Endothelial cell of umbilical vein (primary cell): ENCODE results near the gene NRDE2. TPM values are rescaled to one million over a fixed set of nuclear protein-coding genes. Genes with fewer than 3 reads are reported as not detected.

ENCODE experiments used
- BruUV-seq: library from RNA; stranded (reverse); fragments of 400-500 nt; replicated peaks from 2 replicates; lab custom pipeline; 2021; lab: Mats Ljungman, UMichigan
- CTCF ChIA-PET: fragments of 300-600, 350-600 bp; sonication (Branson Sonifier 250); formaldehyde crosslinking; loops from one replicate; lab custom pipeline; 2021; ENCODE audit warnings: antibody characterized with exemption, inconsistent platforms; lab: Charles Lee
- POLR2A ChIA-PET: fragments of 300-600, 350-600 bp; sonication (Branson Sonifier 250); formaldehyde crosslinking; loops from one replicate; lab custom pipeline; 2021; ENCODE audit warnings: antibody characterized with exemption, inconsistent platforms; lab: Charles Lee
- DNase-seq: peaks from one replicate; pipeline ENCODE4 v3.0.0-alpha.2; 2011; ENCODE audit warnings: low read depth, low spot score
- FAIRE-seq: peaks from 2 replicates; lab custom pipeline; 2011; peaks lifted over from hg19 to GRCh38; lab: Jason Lieb, UNC
- H2AFZ ChIP-seq: 2 replicates; pipeline ENCODE4 v1.6.0; 2012; ENCODE audit warnings: low read depth, low read length, control low read depth, inconsistent platforms
- H3K27ac ChIP-seq: 2 replicates; pipeline ENCODE4 v1.5.1; 2011; ENCODE audit warnings: low read depth, mild to moderate bottlenecking, control low read depth, low read length, moderate library complexity; ENCODE audit not compliant: insufficient read depth
- H3K27me3 ChIP-seq, 2 experiments: 2 replicates each; pipeline versions ENCODE4 v1.6.0 to v1.6.1; 2011; ENCODE audit warnings: low read length in 2 of 2, mixed read lengths in 1 of 2; ENCODE audit not compliant: control insufficient read depth in 2 of 2, insufficient read depth in 2 of 2
- H3K36me3 ChIP-seq, 2 experiments: 2 replicates in 1 of 2; 3 replicates in 1 of 2; pipeline ENCODE4 v1.5.1; 2011; ENCODE audit warnings: low read length in 2 of 2, mild to moderate bottlenecking in 1 of 2, moderate library complexity in 1 of 2; ENCODE audit not compliant: control insufficient read depth in 2 of 2, insufficient read depth in 2 of 2; ENCODE audit errors: extremely low read depth in 1 of 2
- H3K4me1 ChIP-seq: 3 replicates; pipeline ENCODE4 v1.5.1; 2011; ENCODE audit warnings: mild to moderate bottlenecking, low read length; ENCODE audit not compliant: control insufficient read depth, insufficient read depth; ENCODE audit errors: extremely low read depth
- H3K4me2 ChIP-seq: 2 replicates; pipeline ENCODE4 v1.6.1; 2011; ENCODE audit warnings: low read length, control low read depth, mixed read lengths; ENCODE audit not compliant: insufficient read depth
- H3K4me3 ChIP-seq, 3 experiments: fragments of 200-600 bp in 1 of 3; sonication (generic), shearing (Covaris generic) in 1 of 3; replicated peaks in 1 of 3; 2 replicates each; pipeline ENCODE4 v1.5.1; 2011 to 2016; ENCODE audit warnings: control low read depth in 3 of 3, low read length in 3 of 3, mild to moderate bottlenecking in 2 of 3, inconsistent platforms in 1 of 3, low read depth in 1 of 3, moderate library complexity in 1 of 3; ENCODE audit not compliant: insufficient read depth in 1 of 3
- H3K79me2 ChIP-seq: 2 replicates; pipeline ENCODE4 v1.6.0; 2012; ENCODE audit warnings: low read length, inconsistent platforms; ENCODE audit not compliant: control insufficient read depth, insufficient read depth
- H3K9ac ChIP-seq: replicated peaks from 2 replicates; pipeline ENCODE3; 2011; ENCODE audit warnings: low read length, control low read depth; ENCODE audit not compliant: insufficient read depth; ENCODE audit errors: extremely low read depth
- H3K9me1 ChIP-seq: replicated peaks from 3 replicates; pipeline ENCODE4 v1.6.0; 2011; ENCODE audit warnings: mild to moderate bottlenecking, low read length; ENCODE audit not compliant: control insufficient read depth, insufficient read depth; ENCODE audit errors: extremely low read depth
- H3K9me3 ChIP-seq: replicated peaks from 2 replicates; pipeline ENCODE4 v1.5.1; 2012; ENCODE audit warnings: low read length, inconsistent platforms; ENCODE audit not compliant: control insufficient read depth, insufficient read depth
- H4K20me1 ChIP-seq: replicated peaks from 2 replicates; pipeline ENCODE3; 2011; ENCODE audit warnings: mild to moderate bottlenecking, low read length; ENCODE audit not compliant: control insufficient read depth, insufficient read depth; ENCODE audit errors: extremely low read depth
- CTCF ChIP-seq, 2 donors: IDR thresholded peaks; 1 replicate in 1 of 2; 2 replicates in 1 of 2; pipeline ENCODE4 v1.5.1; 2011; ENCODE audit warnings: low read length in 2 of 2, mild to moderate bottlenecking in 2 of 2, moderate library complexity in 2 of 2, control low read depth in 1 of 2, inconsistent platforms in 1 of 2, low read depth in 1 of 2; ENCODE audit not compliant: insufficient read depth in 1 of 2; ENCODE audit errors: extremely low read depth in 1 of 2
- EZH2 ChIP-seq: IDR thresholded peaks from 2 replicates; pipeline ENCODE4 v1.6.1; 2012; ENCODE audit warnings: borderline replicate concordance, low read depth, mild to moderate bottlenecking, moderate library complexity, low read length, inconsistent platforms; ENCODE audit not compliant: severe bottlenecking
- FOS ChIP-seq: IDR thresholded peaks from 2 replicates; pipeline ENCODE4 v1.6.1; 2011; ENCODE audit warnings: mild to moderate bottlenecking, low read length, moderate library complexity, borderline replicate concordance; ENCODE audit not compliant: insufficient read depth
- GATA2 ChIP-seq: IDR thresholded peaks from 2 replicates; pipeline ENCODE4 v1.7.0; 2011; ENCODE audit warnings: low read depth, mild to moderate bottlenecking, moderate library complexity, mixed read lengths, low read length; ENCODE audit not compliant: insufficient read length, insufficient read depth
- JUN ChIP-seq: IDR thresholded peaks from 2 replicates; pipeline ENCODE4 v1.6.1; 2011; ENCODE audit warnings: borderline replicate concordance, low read depth; ENCODE audit not compliant: insufficient read length, insufficient read depth
- MAX ChIP-seq: IDR thresholded peaks from 2 replicates; pipeline ENCODE4 v1.6.1; 2011; ENCODE audit not compliant: insufficient read depth, insufficient read length
- MYC ChIP-seq: IDR thresholded peaks from one replicate; pipeline ENCODE4 v1.6.1; 2011; ENCODE audit warnings: mild to moderate bottlenecking, low read depth, low read length
- POLR2A ChIP-seq: IDR thresholded peaks from 2 replicates; pipeline ENCODE4 v1.6.1; 2012; ENCODE audit warnings: low read depth, mild to moderate bottlenecking, control low read depth, low read length
- POLR2AphosphoS5 ChIP-seq: IDR thresholded peaks from 2 replicates; pipeline ENCODE4 v1.6.1; 2012; ENCODE audit warnings: low read depth, mild to moderate bottlenecking, control low read depth, low read length, moderate library complexity; ENCODE audit not compliant: insufficient read depth
- dilution Hi-C: fragments of 300-500 bp; cut with MboI; formaldehyde crosslinking; loops from one replicate; pipeline ENCODE4 v1.15.0; 2019; ENCODE audit warnings: low sequenced_read_pairs; ENCODE audit not compliant: extremely low pct_ligation_motif_present
- intact Hi-C: fragments of 100-400 bp; cut with micrococcal nuclease; formaldehyde crosslinking; loops from one replicate; pipeline ENCODE4 v1.10.0; 2022
- polyA plus RNA-seq, 4 experiments: library from polyadenylated mRNA; depleted of rRNA in 3 of 4; stranded (reverse) in 3 of 4; unstranded in 1 of 4; fragments of >200 nt; gene quantifications; 2 replicates each; pipeline versions ENCODE4 v1.2.1 to v1.2.3, GENCODE V29; 2011 to 2012; ENCODE audit warnings: missing spikeins in 1 of 4
- total RNA-seq: library from RNA; stranded (reverse); gene quantifications from 2 replicates; pipeline ENCODE4 v1.2.3, GENCODE V29; 2021

Gene NRDE2
- total and polyA plus RNA-seq, 2 donors (not counting 3 experiments of a cell fraction or from before 2014, with no cell fraction given), result 8.5 to 22.1 TPM

GRCh38 chr14:90296641-90297040, 35.1 kb downstream of the NRDE2 start:
- DNase-seq (no peak), FAIRE-seq (no peak)
- Histone ChIP-seq H3K4me2 (no peak overlapping the region), H3K27ac (no peak overlapping the region), H3K9ac (no peak overlapping the region), H4K20me1 (no peaks in the 10 kb centered on the region), H2AFZ (no peak overlapping the region), H3K9me1 (no peaks in the 10 kb centered on the region), H3K4me3 (no peak overlapping the region), H3K79me2 (no peaks in the 10 kb centered on the region), H3K27me3 (no peaks in the 10 kb centered on the region), H3K4me1 (no peaks in the 10 kb centered on the region), H3K36me3 (peaks cover 5 to 8% of the 10 kb centered on the region in 2 experiments), H3K9me3 (no peaks in the 10 kb centered on the region)
- POLR2A ChIA-PET, result no interaction called here
- intact Hi-C loops (no loop called here), dilution Hi-C loops (no loop called here)
- CTCF ChIA-PET, result interaction anchor here (2.6 kb wide), 1 partner anchor 8 kb away, joined by 17 read pairs; no protein-coding TSS in a partner anchor
- no TSS peak for BruUV-seq
- TF ChIP-seq MAX (no peak), EZH2 (no peak), MYC (no peak), POLR2AphosphoS5 (no peak), GATA2 (no peak), JUN (no peak), POLR2A (no peak), CTCF (IDR thresholded peaks at IDR 0.05; ENCODE audit: extremely low read depth in 1 of 2, insufficient read depth in 1 of 2, low read depth in 1 of 2, low read length in 2 of 2) (no peak), FOS (no peak)
